PFSK-1 (cell line): ENCODE measurements around the gene C5AR2.

ENCODE experiments used
- FOXP2 ChIP-seq: optimal IDR thresholded peaks from 2 replicates; pipeline ENCODE3; 2011; ENCODE audit warnings: borderline replicate concordance, control low read depth, inconsistent platforms; ENCODE audit not compliant: insufficient read depth; ENCODE audit errors: extremely low read length, extremely low read depth
- POLR2AphosphoS5 ChIP-seq: IDR thresholded peaks from 2 replicates; pipeline ENCODE4 v1.6.1; 2012; ENCODE audit warnings: low read depth, mild to moderate bottlenecking, control low read depth, low read length, moderate library complexity
- REST ChIP-seq, 2 experiments: IDR thresholded peaks; 2 replicates each; pipeline versions ENCODE4 v1.6.1 to v1.8.0; 2011 to 2012; ENCODE audit warnings: low read depth in 2 of 2, low read length in 2 of 2, control low read depth in 1 of 2, inconsistent platforms in 1 of 2, mild to moderate bottlenecking in 1 of 2, moderate library complexity in 1 of 2; ENCODE audit not compliant: insufficient read depth in 1 of 2
- SIN3A ChIP-seq: IDR thresholded peaks from 2 replicates; pipeline ENCODE4 v1.6.1; 2012; ENCODE audit warnings: mild to moderate bottlenecking, low read length, moderate library complexity, borderline replicate concordance; ENCODE audit not compliant: insufficient read depth
- TAF1 ChIP-seq: IDR thresholded peaks from 2 replicates; pipeline ENCODE4 v1.6.1; 2012; ENCODE audit warnings: low read length, control low read depth, borderline replicate concordance; ENCODE audit not compliant: insufficient read depth

- TF ChIP-seq POLR2AphosphoS5 (no peak), SIN3A (no peak), FOXP2 (no peak), TAF1 (no peak), REST (IDR thresholded peaks at IDR 0.05; ENCODE audit: insufficient read depth in 1 of 2, low read depth in 2 of 2, low read length in 2 of 2) (no peak)
Measured at GRCh38 chr19:47390533-47391488, 58.8 kb downstream of the C5AR2 start.
